Measurements from ENCODE around the gene VAMP2.

The VAMP2 gene

GRCh38 chr17:8122422-8122923 is 40.3 kb downstream of the VAMP2 start:
- no peak for TF ChIP-seq RARB (CRISPR knock-in tag; IDR thresholded peaks at IDR 0.05)
- no peak for TF ChIP-seq ZNF8 (CRISPR knock-in tag; IDR thresholded peaks at IDR 0.05)
- no peak for TF ChIP-seq POU6F1 (CRISPR knock-in tag; IDR thresholded peaks at IDR 0.05; ENCODE audit: borderline replicate concordance, low read depth)
- no peak for TF ChIP-seq SNAI2 (CRISPR knock-in tag; IDR thresholded peaks at IDR 0.05)
- TF ChIP-seq PPARA (CRISPR knock-in tag; IDR thresholded peaks at IDR 0.05; ENCODE audit: borderline replicate concordance), result no peak
- TF ChIP-seq ESRRG (CRISPR knock-in tag; IDR thresholded peaks at IDR 0.05), result no peak
- TF ChIP-seq ZFP3 (CRISPR knock-in tag; IDR thresholded peaks at IDR 0.05), result no peak
- ATAC-seq, result no peak

- ATAC-seq, result peak; percentile 25
- no peak for TF ChIP-seq CREB5 (CRISPR knock-in tag; IDR thresholded peaks at IDR 0.05; ENCODE audit: low read depth)
- TF ChIP-seq POU6F1 (CRISPR knock-in tag; IDR thresholded peaks at IDR 0.05; ENCODE audit: borderline replicate concordance, low read depth), result no peak
- no peak for TF ChIP-seq PATZ1 (CRISPR knock-in tag; IDR thresholded peaks at IDR 0.05; ENCODE audit: borderline replicate concordance)
These were observed 40.9 kb downstream of the VAMP2 start for GRCh38 chr17:8121681-8122421.

- TF ChIP-seq ESRRG (CRISPR knock-in tag; IDR thresholded peaks at IDR 0.05), result no peak
- no peak for TF ChIP-seq ZFP3 (CRISPR knock-in tag; IDR thresholded peaks at IDR 0.05)
- no peak for TF ChIP-seq ZFP30 (CRISPR knock-in tag; IDR thresholded peaks at IDR 0.05)
- no peak for ATAC-seq
These were observed 41.4 kb downstream of the VAMP2 start for GRCh38 chr17:8121407-8121680.

GRCh38 chr17:8120520-8121406 is 42.0 kb downstream of the VAMP2 start:
- peak; percentile 2; the same call in 2 of the 3 replicates for ATAC-seq
- TF ChIP-seq ZFP30 (CRISPR knock-in tag; IDR thresholded peaks at IDR 0.05), result no peak
- no peak for TF ChIP-seq TSHZ2 (CRISPR knock-in tag; IDR thresholded peaks at IDR 0.05)
- TF ChIP-seq OSR1 (CRISPR knock-in tag; IDR thresholded peaks at IDR 0.05), result no peak
- no peak for TF ChIP-seq ZNF8 (CRISPR knock-in tag; IDR thresholded peaks at IDR 0.05)
- TF ChIP-seq GLIS3 (CRISPR knock-in tag; IDR thresholded peaks at IDR 0.05), result no peak
- TF ChIP-seq CSRNP3 (CRISPR knock-in tag; IDR thresholded peaks at IDR 0.05), result no peak
- no peak for TF ChIP-seq ZFP3 (CRISPR knock-in tag; IDR thresholded peaks at IDR 0.05)
- TF ChIP-seq SNAI2 (CRISPR knock-in tag; IDR thresholded peaks at IDR 0.05), result no peak

Data from SK-N-SH treated with all-trans-retinoic acid at 6 μM for 48 hours (cell line).